D341Med (cell line): ENCODE measurements around the gene TEX53.

Experiments
- DNase-seq: peaks from one replicate; pipeline ENCODE4 v3.0.0; 2012; ENCODE audit warnings: low spot score

TEX53 gene

DNA sequence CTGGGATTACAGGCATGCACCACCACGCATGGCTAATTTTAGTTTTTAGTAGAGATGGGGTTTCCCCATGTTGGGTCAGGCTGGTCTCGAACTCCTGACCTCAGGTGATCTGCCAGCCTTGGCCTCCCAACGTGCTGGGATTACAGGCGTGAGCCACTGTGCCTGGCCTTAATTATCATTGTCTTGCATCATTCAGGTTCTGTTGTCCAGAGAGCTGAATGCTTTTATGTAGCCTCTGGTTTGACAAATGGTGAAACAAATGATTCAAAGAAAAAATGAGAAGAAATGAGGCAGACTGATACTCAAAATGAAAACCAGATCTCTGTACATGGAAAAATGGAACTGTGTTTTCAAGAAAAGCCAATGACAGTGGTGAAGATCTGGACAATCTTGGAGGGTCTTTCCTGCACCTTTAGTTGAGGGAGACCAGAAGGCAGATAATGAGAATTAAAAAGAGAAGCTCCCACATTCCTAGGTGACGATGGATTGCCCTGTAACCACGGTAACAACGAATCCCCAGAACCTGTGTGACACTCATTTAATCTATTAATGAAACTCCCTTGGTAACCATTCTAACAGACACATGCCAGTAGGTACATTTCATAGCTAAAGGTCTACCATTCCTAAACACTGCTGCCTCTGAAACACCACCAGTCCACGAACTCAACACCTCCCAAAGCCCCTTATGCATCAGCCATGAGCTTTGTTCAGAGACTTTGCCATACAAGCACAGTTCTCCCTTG is 22.8 kb upstream of the TEX53 start:
- no peak for DNase-seq

DNA sequence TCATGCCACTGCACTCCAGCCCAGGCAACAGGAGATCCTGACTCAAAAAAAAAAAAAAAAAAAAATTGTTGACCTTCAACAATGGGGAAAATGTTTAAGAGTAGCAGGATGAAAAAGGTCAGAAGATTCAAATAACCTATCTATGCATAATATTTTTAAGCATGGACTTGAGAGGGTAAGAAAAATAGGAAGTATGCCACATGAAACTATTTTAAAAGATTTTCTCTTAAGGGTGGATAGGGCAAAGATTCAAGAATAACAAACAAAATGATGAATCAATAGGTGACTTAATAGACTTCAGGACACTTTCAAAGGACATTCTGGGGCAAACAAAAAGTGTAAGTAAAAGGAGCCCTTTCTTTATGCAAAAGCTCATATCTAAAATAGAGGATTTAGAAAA is 21.2 kb upstream of the TEX53 start:
- no peak for DNase-seq

DNA sequence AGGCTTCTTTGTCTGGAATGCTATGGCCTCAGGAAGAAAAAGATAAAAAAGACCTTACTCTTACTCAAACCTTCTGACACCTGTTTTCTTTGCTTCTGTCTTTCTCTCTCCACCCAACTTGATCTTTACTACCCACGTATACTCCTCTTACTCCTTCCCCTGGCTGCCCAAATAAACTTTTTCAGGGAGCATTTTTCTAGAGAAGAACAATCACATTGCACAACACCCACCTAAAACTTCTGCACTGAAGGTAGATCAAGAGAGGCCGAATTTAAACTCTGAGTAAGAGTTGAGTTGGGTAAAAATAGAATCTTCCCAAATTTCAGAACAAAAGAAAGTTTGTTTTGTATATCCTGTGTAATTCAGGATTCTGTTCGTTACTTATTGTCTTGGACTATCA is 20.5 kb upstream of the TEX53 start:
- no peak for DNase-seq

DNA sequence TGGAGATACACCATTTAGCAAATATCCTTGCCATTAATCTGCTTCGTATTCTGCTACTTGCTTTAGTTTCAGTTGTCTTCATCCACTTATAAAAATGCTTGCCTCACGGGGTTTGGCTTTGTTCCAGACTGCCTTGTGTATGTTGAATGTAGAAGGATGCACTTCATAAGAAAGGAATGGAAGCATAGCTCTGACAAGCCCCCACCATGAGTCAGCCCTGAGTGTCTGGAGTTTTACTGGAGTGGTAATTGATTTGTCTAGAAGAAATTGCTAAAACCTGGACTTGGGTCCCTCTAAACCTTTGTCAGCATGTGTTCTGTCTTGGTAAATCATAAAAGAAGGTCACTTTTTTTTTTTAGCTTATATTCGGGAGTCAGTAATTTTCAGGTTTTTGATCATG is 19.8 kb upstream of the TEX53 start:
- no peak for DNase-seq

DNA sequence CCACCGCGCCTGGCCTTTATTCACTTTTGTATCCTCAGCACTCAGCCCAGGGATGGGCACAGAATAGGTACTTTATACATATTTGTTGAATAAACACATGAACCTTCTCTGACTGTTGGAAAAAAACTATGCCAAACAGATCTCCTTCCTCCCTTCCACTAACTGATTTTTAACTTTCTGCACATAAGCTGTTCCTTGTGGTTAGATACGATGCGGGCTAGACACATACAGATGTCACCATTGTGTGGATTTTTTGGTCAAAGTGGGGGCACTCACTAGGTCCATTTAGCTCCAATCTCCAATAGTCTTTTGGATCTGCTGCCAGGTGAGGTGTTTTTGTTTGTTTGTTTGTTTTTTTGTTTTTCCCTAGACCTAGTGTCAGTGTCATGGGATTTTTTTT is 19.3 kb upstream of the TEX53 start:
- DNase-seq = no peak

DNA sequence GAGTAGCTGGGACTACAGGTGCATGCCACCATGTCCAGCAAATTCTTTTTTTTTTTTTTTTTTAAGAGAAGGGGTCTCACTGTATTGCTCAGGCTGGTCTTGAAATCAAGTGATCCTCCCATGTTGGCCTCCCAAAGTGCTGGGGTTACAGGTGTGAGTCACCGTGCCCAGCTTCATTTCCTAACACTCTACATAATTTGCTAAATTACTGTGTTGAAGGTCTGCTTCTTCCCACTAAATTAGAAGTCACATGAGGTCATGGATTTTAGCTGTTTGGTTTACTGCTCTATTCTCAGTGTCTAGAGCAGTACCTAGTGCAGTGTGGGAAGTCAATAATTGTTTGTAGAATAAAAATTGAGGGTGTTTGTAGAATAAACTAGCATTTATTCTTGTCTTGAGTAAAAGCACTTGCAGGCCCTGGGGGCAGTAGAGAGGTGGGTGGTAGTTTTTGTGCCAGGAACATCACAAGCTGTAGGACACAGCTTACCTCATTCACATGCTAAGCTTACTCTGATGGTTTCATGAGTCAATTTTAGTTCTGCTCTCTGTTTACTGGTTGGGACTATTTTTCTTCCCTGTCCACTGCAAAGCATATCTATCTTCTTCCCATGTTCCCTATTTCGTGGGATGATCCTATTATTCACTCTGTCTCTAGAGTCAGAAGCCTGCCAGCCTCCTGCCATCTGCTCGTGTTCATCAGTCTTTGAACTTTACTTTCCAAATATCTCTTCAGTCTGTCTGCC is 17.4 kb upstream of the TEX53 start:
- no peak for DNase-seq

DNA sequence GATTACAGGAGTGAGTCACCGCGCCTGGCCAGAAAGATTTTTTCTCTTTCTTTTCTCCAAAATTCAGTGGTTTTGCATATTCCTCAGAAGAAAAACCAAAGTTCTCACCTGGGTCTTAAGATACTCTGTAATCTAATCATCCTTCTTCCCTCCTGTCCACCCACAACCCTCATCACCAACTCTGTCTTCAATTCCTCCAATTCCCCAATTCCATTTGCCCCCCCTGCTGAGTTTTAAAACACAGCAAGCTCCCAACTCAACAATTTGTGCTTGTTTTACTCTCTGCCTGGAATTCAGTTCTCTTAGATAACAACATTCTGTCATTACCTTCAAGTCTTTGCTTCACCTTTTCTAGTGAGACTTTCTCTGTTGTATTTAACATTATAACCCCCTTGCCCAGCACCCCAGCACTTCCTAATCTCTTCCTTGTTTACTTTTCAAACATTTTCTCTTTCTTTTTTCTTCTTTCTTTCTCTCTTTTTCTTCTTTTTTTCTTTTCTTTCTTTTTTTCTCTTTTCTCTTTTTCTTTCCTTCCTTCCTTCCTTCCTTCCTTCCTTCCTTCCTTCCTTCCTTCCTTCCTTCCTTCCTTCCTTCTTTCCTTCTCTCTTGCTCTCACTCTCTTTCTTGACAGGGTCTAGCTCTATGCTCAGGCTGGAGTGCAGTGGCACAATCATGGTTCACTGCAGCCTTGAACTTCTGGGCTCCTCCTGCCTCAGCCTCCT is 16.6 kb upstream of the TEX53 start:
- no peak for DNase-seq

DNA sequence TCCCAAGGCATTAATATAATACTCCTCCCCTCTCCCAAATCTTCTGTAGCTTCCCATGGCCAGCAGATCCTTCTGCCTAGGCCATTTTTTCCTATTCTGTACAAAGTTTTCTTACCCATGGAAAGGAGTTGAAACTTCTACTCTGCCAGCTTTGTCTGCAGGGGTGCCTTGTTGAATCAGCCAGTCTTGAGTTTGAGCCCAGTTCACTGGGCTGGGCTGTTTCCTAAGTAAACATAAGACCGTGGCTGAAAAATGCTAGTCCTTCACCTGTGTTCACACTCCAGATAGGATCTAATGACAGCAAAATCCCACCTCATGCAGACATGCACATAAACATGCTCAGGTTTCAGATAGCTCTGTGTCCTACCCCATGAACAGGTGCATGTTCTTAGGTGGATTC is 14.0 kb upstream of the TEX53 start:
- DNase-seq = no peak

DNA sequence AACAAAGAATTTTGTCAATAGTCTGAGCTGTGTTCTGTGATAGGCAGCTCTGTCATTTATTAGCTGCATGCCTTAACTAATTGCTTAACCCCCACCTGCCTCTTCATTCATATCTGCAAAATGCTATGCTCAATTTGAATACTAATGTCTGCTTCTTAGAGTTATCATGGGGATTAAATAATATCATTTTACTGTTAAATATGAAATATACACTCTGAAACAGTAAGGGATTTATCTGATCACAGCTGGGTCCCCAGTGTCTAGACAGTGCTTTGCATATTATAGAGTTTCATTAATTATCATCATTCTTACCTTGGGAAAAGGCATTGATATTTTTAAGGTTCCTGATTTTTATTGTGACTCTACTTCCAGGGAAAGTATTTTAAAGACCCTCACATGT is 12.4 kb upstream of the TEX53 start:
- no peak for DNase-seq

DNA sequence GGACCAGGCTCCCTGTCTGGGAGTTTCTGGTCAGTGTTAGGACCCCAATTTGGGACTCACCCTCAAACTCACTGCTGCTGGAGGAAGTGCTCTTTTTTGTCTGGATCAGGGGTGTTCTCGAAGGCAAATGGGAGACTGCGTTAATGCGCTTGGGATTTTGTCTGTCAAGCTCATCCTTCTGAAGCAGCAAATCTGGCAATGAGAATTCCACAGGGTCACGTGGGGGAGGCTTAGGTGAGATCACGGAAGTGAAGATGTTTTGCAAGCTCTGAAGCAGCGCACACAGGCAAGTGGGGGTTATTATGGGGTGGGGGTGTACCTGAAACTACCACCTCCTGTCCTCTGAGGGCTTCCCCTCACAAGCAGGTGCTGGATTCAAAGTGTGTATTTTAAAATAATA is 10.5 kb upstream of the TEX53 start:
- no peak for DNase-seq

DNA sequence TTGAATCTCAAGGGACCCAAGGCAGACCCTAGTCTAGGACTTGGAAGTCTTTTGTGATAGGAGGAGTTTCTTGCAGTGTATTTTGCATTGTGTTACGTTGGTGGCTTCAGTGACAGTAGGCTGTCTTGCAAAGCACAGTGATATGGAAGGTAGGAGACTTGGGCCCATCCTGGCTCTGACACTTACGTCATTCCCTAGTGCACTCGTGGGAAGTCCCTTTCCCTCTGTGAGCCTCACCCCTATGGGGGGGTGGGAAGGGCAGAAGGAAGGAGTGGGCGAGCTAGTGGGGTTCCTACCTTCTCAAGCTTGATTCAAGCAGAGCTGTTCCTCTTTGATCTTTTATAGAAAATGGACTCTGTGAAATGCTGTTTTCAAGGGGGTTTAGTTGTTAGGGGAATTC is 9.2 kb upstream of the TEX53 start:
- DNase-seq = no peak

DNA sequence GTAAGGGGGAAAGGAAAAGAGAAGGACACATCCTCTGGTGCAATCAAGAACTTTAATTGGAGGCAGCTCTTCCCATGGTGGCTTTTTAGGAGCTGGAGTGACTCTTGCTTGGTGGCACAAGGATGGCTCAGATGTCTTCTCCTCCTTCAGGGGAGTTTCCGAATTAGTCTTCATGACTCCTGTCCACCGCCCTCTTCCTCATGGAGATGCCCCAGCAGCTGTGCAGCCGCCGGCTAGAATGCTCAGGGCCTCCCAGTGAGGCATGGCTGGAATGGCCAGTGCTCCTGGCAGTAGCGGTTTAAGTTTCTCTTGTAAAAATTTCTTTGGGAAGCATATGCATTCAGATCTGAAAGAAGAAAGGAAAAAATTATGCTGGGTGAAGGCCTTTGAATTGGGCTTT is 8.8 kb upstream of the TEX53 start:
- no peak for DNase-seq

DNA sequence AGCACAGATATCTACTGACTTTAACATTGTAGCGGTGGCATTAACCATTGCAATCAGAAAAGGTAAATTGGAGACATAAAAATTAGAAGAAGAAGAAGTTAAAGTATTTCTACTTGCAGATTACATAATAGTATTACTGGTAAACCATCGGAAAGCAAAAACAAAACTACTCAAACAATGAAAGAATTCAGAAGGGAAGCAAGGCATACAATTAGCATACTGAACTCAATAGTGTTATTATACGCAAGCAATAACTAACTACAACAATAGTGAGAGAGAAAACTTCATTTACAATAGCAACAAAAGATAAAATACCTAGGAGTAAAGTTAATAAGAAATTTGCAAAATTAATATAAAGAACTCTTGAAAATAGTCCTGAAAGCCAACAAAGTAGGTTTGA is 6.6 kb upstream of the TEX53 start:
- no peak for DNase-seq

DNA sequence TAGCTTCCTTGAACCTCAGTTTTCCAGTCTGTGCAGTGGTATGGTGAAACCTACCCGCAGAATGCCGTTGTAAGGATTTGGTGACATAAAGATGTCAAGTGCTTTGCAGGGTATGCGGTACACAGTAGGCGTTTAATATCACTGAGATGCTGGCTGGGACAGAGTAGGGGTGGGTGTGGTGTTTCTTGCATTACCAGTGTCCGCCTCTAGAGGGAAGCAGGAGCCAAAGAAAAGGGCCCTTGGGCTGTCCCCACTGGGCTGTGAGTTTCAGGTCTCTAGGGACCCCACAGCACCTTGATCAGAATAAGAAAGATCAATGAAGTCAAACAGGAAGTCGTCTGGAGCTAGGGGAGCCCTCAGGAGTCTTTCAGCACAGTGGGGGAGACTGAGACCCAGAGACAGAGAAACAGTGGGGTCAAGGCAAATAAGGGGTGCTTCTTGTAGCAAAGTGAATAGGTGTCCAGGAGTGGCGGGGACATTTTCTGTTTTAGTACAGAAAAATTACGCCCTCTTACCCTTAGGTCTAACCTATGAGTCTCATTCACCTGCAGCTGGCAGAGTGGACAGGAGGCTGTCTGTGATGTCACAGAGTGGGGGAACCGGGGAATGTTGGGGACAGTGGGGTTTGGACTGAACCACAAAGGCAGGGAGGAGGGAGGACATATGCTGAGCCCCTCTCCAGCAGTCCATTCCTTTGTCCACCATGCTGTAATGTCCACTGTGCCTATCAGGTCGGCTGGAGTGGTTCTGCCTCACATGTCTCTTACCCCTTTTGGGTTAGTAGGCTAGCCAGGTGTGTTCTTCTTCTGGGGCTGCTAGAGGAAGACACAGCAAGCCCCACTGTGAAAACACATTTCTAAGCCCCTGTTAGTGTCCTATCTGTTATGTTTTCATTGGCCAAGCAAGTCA is 4.7 kb upstream of the TEX53 start:
- DNase-seq = peak; percentile 83

DNA sequence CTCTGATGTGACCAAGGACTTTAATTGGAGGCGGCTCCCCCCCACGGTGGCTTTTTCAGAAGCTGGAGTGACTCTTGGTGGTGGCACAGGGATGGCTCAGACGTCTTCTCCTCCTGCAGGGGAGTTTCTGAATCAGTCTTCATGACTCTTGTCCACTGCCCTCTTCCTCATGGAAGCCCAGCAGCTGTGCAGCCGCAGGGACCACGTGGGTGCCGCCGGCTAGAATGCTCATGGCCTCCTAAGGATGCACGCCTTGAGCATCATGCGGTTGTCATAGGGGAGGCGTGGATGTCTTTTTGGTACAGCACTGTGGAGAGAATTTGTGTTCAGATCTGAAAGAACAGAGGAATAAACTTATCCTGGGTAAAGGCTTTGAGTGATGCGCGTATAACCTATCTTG is 1.3 kb downstream of the TEX53 start:
- no peak for DNase-seq

DNA sequence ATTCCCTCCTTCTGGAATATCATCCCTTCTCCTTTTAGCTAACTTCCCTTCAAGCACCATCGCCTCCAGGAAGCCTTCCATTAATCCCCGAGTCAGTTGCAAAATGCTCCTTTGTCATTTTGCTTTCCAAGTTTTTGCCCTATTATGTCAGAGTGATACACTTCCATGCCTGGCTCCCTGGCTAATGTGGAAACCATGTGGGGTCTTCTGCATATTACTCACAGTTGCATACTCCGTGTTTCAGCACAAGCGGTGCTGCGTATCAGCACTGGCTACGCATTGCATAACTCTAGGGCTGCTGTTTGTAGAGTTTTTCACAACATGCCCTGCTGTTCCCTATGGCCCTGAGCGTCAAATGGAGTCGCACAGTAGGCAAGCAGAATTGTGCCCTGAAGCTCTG is 1.9 kb downstream of the TEX53 start:
- DNase-seq = no peak

DNA sequence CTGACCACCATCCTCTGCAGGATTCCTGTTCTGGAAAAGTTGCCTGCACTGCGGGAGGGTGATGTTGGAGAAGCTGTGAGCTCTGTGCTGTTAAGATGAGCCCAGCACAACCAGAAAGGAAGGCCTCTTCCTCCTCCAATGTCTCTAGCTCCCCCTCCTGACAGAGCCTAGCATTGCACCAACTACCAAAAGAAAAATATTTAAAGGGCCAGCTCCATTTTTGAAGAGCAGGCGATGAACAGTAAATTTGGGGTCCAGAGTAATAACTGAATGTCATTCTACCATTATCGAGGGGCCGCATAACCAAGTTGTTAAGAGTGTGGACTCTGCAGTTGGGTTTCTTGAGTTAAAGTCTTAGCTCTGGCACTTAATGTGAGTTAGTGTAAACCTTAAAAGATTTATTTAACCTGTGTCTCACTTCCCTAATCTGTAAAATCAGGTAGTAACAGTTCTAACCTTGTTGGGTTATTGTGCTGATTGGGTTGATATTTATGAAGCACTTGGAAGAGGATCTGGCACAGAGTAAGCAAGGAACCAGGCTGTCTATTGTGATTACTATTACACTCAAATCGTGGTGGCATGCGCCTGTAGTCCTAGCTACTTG is 3.9 kb downstream of the TEX53 start:
- DNase-seq = peak; percentile 80

DNA sequence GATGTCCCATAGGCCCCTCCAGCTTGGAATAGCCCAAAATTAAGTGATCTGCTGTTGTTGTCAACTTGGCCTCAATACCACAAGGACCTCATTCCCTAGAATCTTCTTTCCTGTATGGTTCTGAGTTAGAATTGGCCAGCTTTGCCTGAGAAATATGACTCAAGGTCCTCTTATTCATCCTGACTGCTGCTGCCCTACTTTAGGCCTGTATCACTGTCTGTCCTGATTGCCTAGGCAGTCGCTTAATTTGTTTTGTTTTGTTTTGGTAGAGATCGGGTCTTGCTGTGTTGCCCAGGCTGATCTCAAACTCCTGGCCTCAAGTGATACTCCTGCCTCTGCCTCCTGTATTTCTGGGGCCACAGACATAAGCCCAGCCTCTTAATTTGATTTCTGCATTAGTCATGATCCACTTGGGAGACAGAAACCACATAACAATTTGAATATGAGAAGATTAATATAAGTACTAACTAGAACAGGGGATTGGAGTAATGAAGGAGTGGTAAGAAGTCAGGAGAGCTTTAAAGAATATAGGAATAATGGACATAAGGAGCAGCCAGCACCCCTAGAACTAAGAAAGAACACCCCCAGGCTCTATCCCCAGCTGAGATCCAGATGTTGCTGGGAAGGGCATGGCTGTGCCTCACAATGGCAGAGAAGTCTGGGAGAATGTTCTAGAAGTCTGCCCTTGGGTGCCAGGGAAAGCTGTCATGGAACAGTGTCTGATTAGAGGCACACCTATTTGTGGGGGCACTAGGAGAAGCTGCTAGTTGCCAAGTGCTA is 4.6 kb downstream of the TEX53 start:
- DNase-seq = no peak

DNA sequence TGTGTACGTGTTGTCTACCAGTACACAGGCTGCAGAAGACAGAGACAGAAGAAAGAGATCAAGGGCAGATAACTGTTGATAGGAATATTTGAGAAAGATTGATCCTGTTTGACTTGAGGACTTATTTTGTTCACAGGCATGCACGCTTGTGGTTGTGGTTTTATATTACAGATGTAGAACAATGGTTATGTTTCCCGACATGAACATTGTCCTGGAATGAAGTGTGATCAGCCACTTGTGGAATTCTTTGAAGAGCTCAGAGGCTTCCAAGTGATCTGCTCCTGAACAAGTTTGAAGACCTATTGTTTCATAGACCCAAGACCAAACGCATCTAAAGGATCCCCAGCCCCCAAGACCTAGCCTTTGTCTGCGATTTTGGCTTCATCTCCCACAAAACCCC is 13.7 kb downstream of the TEX53 start:
- no peak for DNase-seq

DNA sequence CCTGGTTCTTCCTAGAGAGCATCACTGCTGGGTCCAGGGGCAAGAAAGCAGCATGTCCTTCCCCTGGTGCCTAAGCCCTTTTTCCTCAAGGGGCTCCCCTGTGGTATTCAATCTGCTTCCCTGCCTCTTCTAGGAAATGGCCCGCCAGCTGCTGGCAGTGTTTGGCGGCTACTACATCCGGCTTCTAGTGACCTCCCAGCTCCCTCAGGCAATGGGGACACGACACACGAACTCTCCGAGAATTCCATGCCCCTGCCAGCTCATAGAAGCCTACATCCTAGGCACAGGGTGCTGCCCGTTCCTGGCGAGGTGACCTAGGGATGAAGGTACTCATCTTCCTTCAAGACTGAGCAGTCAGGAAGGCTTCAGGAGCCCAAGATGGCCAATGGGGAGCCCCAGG is 14.6 kb downstream of the TEX53 start:
- DNase-seq = no peak

DNA sequence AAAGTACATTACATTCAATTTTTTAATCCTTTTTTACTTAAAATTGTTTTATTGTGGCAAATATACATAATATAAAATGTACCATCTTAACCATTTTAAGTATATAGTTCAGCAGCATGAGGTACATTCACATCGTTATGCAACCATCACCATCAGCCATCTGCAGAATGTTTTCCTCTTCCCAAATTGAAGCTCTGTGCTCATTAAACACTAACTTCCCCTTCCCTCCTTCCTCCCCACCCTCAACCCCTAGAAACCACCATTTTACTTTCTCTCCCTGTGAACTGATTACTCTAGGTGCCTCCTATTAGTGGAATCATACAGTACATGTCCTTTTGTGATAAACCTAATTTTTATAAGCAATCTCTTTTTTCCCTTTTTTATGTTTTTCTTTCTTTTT is 15.6 kb downstream of the TEX53 start:
- DNase-seq = no peak
